WTC11 (cell line): Measurements from ENCODE around the gene CCDC24. TPM values are rescaled to one million over a fixed set of nuclear protein-coding genes. Genes with fewer than 3 reads are reported as not detected.

Experiments
- ATAC-seq: fragments of 200-7000 bp; cut with Tn5 transposase; 2 replicates; pipeline ENCODE4 v1.10.0; 2021; ENCODE audit warnings: mild to moderate bottlenecking, moderate library complexity
- CTCF ChIA-PET: fragments of 300-600 bp; sonication (Branson Sonifier 250); formaldehyde crosslinking; loops from one replicate; lab custom pipeline; 2021; ENCODE audit warnings: antibody characterized with exemption; lab: Charles Lee
- POLR2A ChIA-PET: fragments of 350-600 bp; sonication (Branson Sonifier 250); formaldehyde crosslinking; loops from one replicate; lab custom pipeline; 2021; ENCODE audit warnings: antibody characterized with exemption; lab: Charles Lee
- DNase-seq: peaks from one replicate; pipeline ENCODE4 v3.0.0; 2021; ENCODE audit warnings: low spot score
- H3K27ac Mint-ChIP-seq: 2 replicates; pipeline ENCODE4 v1.8.0; 2021; ENCODE audit warnings: mixed read lengths
- H3K27me3 Mint-ChIP-seq: 2 replicates; pipeline ENCODE4 v1.8.0; 2021; ENCODE audit warnings: low read depth, mild to moderate bottlenecking, moderate library complexity, mixed read lengths
- H3K36me3 Mint-ChIP-seq: 2 replicates; pipeline ENCODE4 v1.8.0; 2021; ENCODE audit warnings: mixed read lengths
- H3K4me1 Mint-ChIP-seq: 2 replicates; pipeline ENCODE4 v1.8.0; 2022; ENCODE audit warnings: mixed read lengths
- H3K4me3 Mint-ChIP-seq: 2 replicates; pipeline ENCODE4 v1.8.0; 2021; ENCODE audit warnings: mild to moderate bottlenecking, moderate library complexity, mixed read lengths
- H3K9me3 Mint-ChIP-seq: 2 replicates; pipeline ENCODE4 v1.8.0; 2021; ENCODE audit warnings: mixed read lengths
- AR ChIP-seq: fragments of 250-450 bp; sonication (Bioruptor Pico); IDR thresholded peaks from 2 replicates; pipeline ENCODE4 v1.9.0; 2021; ENCODE audit warnings: mild to moderate bottlenecking
- ELF4 ChIP-seq: sonication (generic); formaldehyde crosslinking; IDR thresholded peaks from 2 replicates; pipeline ENCODE4 v1.8.1; 2022; ENCODE audit warnings: low read depth, mild to moderate bottlenecking, moderate library complexity, missing genetic modification reagents
- FOXP4 ChIP-seq: sonication (generic); formaldehyde crosslinking; IDR thresholded peaks from 2 replicates; pipeline ENCODE4 v1.8.0; 2022; ENCODE audit warnings: mild to moderate bottlenecking, missing genetic modification reagents
- IRF2 ChIP-seq: sonication (generic); formaldehyde crosslinking; IDR thresholded peaks from 2 replicates; pipeline ENCODE4 v1.8.0; 2022; ENCODE audit warnings: low read depth, missing genetic modification reagents, borderline replicate concordance
- JUN ChIP-seq: sonication (generic); formaldehyde crosslinking; IDR thresholded peaks from 2 replicates; pipeline ENCODE4 v1.8.0; 2023; ENCODE audit warnings: mild to moderate bottlenecking, missing genetic modification reagents
- MXD4 ChIP-seq: fragments of 250-450 bp; sonication (Bioruptor Pico); IDR thresholded peaks from 2 replicates; pipeline ENCODE4 v1.8.0; 2021; ENCODE audit warnings: mild to moderate bottlenecking, moderate library complexity, borderline replicate concordance
- NR1H2 ChIP-seq: sonication (generic); formaldehyde crosslinking; IDR thresholded peaks from 2 replicates; pipeline ENCODE4 v1.9.0; 2021; ENCODE audit warnings: mild to moderate bottlenecking, moderate library complexity, missing genetic modification reagents
- NR3C1 ChIP-seq: sonication (generic); formaldehyde crosslinking; conservative IDR thresholded peaks from 2 replicates; pipeline ENCODE4 v1.8.1; 2023; ENCODE audit warnings: low read depth, mild to moderate bottlenecking, missing genetic modification reagents
- SMAD3 ChIP-seq: sonication (generic); formaldehyde crosslinking; IDR thresholded peaks from 2 replicates; pipeline ENCODE4 v1.8.0; 2022; ENCODE audit warnings: missing genetic modification reagents, mild to moderate bottlenecking, borderline replicate concordance
- SOX15 ChIP-seq: fragments of 250-450 bp; sonication (Bioruptor Pico); IDR thresholded peaks from 2 replicates; pipeline ENCODE4 v1.9.0; 2021; ENCODE audit warnings: mild to moderate bottlenecking
- USF1 ChIP-seq: sonication (generic); formaldehyde crosslinking; IDR thresholded peaks from 2 replicates; pipeline ENCODE4 v1.8.0; 2022; ENCODE audit warnings: mild to moderate bottlenecking, missing genetic modification reagents
- ZBTB21 ChIP-seq: sonication (generic); formaldehyde crosslinking; IDR thresholded peaks from 2 replicates; pipeline ENCODE4 v1.8.1; 2023; ENCODE audit warnings: mild to moderate bottlenecking, missing genetic modification reagents, borderline replicate concordance
- ZNF416 ChIP-seq: fragments of 250-450 bp; sonication (Bioruptor Pico); IDR thresholded peaks from 2 replicates; pipeline ENCODE4 v1.9.0; 2021; ENCODE audit warnings: mild to moderate bottlenecking, inconsistent platforms
- ZNF532 ChIP-seq: fragments of 250-450 bp; sonication (Bioruptor Pico); IDR thresholded peaks from 2 replicates; pipeline ENCODE4 v1.9.0; 2021; ENCODE audit warnings: mild to moderate bottlenecking, borderline replicate concordance
- total RNA-seq: library from RNA; stranded (reverse); gene quantifications from 3 replicates; pipeline ENCODE4 v1.2.3, GENCODE V29; 2021
- TF ChIP-seq, protein P1 (sequence below): fragments of 250-450 bp; sonication (Bioruptor Pico); IDR thresholded peaks from 2 replicates; pipeline ENCODE4 v1.9.0; 2021; ENCODE audit warnings: mild to moderate bottlenecking

CCDC24 gene
- total RNA-seq, 1 experiment from 2014 or later: 12.1 TPM

DNA sequence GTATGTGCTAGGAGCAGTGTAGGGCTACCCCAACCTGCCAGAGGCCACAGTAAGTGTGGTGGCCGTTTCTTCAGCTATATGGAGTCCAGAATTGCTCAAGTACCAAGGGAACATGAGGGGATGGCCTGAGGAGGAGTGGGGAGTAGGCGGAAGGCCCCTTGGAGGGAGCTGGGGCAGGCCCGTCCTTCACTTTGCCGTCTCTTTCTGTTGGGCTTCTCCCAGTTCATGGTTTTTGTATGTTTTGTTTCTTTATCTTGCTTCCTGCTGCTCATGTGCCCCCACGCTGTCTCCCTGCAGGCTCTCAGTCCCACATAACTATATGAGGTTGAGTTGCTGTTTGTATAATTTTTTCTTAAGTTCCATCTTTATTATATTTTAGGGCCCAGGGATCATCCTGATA lies 27.5 kb upstream of the CCDC24 start:
- Mint-ChIP-seq H3K4me3 (no peak overlapping the region), H3K27ac (no peak overlapping the region), H3K36me3 (0 out of 2 replicates have a peak, but pooled peaks cover under 1% of the 10 kb centered on the region), H3K9me3 (no peaks in the 10 kb centered on the region), H3K4me1 (no peaks in the 10 kb centered on the region), H3K27me3 (no peaks in the 10 kb centered on the region)
- CTCF ChIA-PET: interaction anchor here (1.1 kb wide), 1 partner anchor 29 kb away, joined by 3 read pairs; no protein-coding TSS in a partner anchor
- no peak for ATAC-seq
- POLR2A ChIA-PET: no interaction called here
- TF ChIP-seq MXD4: no peak
- DNase-seq: no peak

GRCh38 chr1:43965316-43965715 lies 26.1 kb upstream of the CCDC24 start:
- CTCF ChIA-PET: no interaction called here
- no peak for ATAC-seq

More at GRCh38 chr1:43965316-43965715, 26.1 kb upstream of the CCDC24 start:
- H3K9me3 Mint-ChIP-seq: no peaks in the 10 kb centered on the region
- peaks cover 6% of the 10 kb centered on the region; the same call in 1 of the 2 replicates for H3K4me1 Mint-ChIP-seq
- POLR2A ChIA-PET: no interaction called here
- DNase-seq: no peak
- TF ChIP-seq NR1H2 (CRISPR knock-in tag) (no peak), SMAD3 (CRISPR knock-in tag) (no peak), IRF2 (CRISPR knock-in tag) (no peak), ZNF532 (CRISPR knock-in tag) (no peak), ELF4 (CRISPR knock-in tag) (no peak), ZBTB21 (CRISPR knock-in tag) (no peak), AR (CRISPR knock-in tag) (no peak), JUN (no peak), FOXP4 (no peak), ZNF416 (CRISPR knock-in tag) (no peak), NR3C1 (CRISPR knock-in tag) (no peak), SOX15 (CRISPR knock-in tag) (no peak), USF1 (CRISPR knock-in tag) (no peak)
- TF ChIP-seq, protein P1, sequence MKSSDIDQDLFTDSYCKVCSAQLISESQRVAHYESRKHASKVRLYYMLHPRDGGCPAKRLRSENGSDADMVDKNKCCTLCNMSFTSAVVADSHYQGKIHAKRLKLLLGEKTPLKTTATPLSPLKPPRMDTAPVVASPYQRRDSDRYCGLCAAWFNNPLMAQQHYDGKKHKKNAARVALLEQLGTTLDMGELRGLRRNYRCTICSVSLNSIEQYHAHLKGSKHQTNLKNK: no peak
- no peaks in the 10 kb centered on the region for H3K27me3 Mint-ChIP-seq
- H3K4me3 Mint-ChIP-seq: no peak overlapping the region
- H3K27ac Mint-ChIP-seq: no peak overlapping the region
- H3K36me3 Mint-ChIP-seq: no peaks in the 10 kb centered on the region
